Testis (tissue), 3 donors: ENCODE results near the gene LRRC15. TPM values are rescaled to one million over a fixed set of nuclear protein-coding genes. Genes with fewer than 3 reads are reported as not detected.

ENCODE experiments used
- DNase-seq: peaks from one replicate; pipeline ENCODE4 v3.0.0-alpha.2; 2019
- H3K27ac ChIP-seq, 2 donors: fragments of 200-600 bp; sonication (generic); one replicate each; pipeline ENCODE4 v1.5.1; 2019
- H3K27me3 ChIP-seq: fragments of 200-600 bp; sonication (generic); one replicate; pipeline ENCODE4 v1.5.1; 2019
- H3K36me3 ChIP-seq: fragments of 200-600 bp; sonication (generic); one replicate; pipeline ENCODE4 v1.5.1; 2017; ENCODE audit warnings: low read depth; ENCODE audit errors: missing control alignments
- H3K4me1 ChIP-seq: fragments of 200-600 bp; sonication (generic); one replicate; pipeline ENCODE4 v1.5.1; 2019
- H3K4me3 ChIP-seq, 2 donors: fragments of 200-600 bp; sonication (generic); one replicate each; pipeline ENCODE4 v1.5.1; 2017 to 2019
- H3K9me3 ChIP-seq: fragments of 200-600 bp; sonication (generic); one replicate; pipeline ENCODE4 v1.5.1; 2017
- POLR2A ChIP-seq: fragments of 450-650 bp; IDR thresholded peaks from one replicate; pipeline ENCODE4 v1.6.1; 2017; ENCODE audit warnings: antibody characterized with exemption, mild to moderate bottlenecking, moderate library complexity
- WGBS, 2 donors: methylation state at CpG; one replicate each; pipeline ENCODE4 v1.1.5; 2018; 5-methylcytosine and 5-hydroxymethylcytosine counted together
- intact Hi-C: fragments of 100-400 bp; cut with DNase I; formaldehyde crosslinking; loops from one replicate; pipeline ENCODE4 v1.15.1; 2023; ENCODE audit warnings: low total_unique reads
- polyA plus RNA-seq: library from polyadenylated mRNA; stranded (reverse); fragments of 350-450 nt; fragmentation: Illumina TruSeq; extraction: RNeasy Lipid Tissue Mini Kit (QIAGEN cat#74804); gene quantifications from one replicate; pipeline ENCODE4 v1.2.3, GENCODE V29; 2014; ENCODE audit warnings: low read depth, low replicate concordance; ENCODE audit not compliant: insufficient read depth
- total RNA-seq, 2 donors: library from RNA; depleted of rRNA; stranded (reverse); fragments of >200 nt; gene quantifications; one replicate each; pipeline ENCODE4 v1.2.3, GENCODE V29; 2016
- TF ChIP-seq, protein P1 (sequence below), 3 experiments: fragments of 450-650 bp in 2 of 3; fragments of 200-600 bp in 1 of 3; sonication (generic) in 1 of 3; IDR thresholded peaks; one replicate each; pipeline ENCODE4 v1.5.1; 2016 to 2019; ENCODE audit warnings: antibody characterized with exemption in 3 of 3, mild to moderate bottlenecking in 2 of 3, moderate library complexity in 1 of 3

The LRRC15 gene
- total and polyA plus RNA-seq, 3 donors from 2014 or later, result 0.06 to 0.75 TPM; not detected in 1

DNA sequence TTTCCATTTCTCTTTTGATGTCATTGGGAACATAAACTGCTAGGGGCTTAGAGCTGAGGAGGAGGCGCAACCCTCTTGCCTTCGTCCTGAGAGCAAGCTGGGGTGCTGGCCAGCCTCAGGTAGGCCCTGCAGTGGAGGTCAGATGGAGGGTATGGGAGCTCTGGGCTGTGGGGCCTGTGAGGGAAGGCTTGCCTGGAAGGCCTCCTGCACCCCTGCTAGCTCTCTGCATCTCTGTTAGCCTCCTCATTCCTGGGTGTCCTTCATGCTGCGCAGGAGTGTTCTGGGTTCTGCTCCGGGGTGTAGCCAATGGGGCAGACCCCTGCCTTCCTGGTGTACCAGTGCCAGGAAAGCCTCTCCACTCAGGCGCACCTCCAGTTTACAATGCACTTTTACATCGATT, 17.7 kb upstream of the LRRC15 start:
- Histone ChIP-seq H3K4me3 (no peak overlapping the region), H3K4me1 (no peaks in the 10 kb centered on the region), H3K36me3 (no peaks in the 10 kb centered on the region), H3K9me3 (no peaks in the 10 kb centered on the region), H3K27me3 (no peaks in the 10 kb centered on the region), H3K27ac (no peak overlapping the region)
- TF ChIP-seq POLR2A, result no peak
- TF ChIP-seq, protein P1, sequence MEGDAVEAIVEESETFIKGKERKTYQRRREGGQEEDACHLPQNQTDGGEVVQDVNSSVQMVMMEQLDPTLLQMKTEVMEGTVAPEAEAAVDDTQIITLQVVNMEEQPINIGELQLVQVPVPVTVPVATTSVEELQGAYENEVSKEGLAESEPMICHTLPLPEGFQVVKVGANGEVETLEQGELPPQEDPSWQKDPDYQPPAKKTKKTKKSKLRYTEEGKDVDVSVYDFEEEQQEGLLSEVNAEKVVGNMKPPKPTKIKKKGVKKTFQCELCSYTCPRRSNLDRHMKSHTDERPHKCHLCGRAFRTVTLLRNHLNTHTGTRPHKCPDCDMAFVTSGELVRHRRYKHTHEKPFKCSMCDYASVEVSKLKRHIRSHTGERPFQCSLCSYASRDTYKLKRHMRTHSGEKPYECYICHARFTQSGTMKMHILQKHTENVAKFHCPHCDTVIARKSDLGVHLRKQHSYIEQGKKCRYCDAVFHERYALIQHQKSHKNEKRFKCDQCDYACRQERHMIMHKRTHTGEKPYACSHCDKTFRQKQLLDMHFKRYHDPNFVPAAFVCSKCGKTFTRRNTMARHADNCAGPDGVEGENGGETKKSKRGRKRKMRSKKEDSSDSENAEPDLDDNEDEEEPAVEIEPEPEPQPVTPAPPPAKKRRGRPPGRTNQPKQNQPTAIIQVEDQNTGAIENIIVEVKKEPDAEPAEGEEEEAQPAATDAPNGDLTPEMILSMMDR (IDR thresholded peaks at IDR 0.05), result no peak
- WGBS, 2 donors, result 92 to 94% methylated on average over 5 to 6 of the region's 6 CpGs
- no peak for DNase-seq
- intact Hi-C loops, result no loop called here

GRCh38 chr3:194386648-194387047, 17.1 kb upstream of the LRRC15 start:
- Histone ChIP-seq H3K36me3 (no peaks in the 10 kb centered on the region), H3K4me3 (no peak overlapping the region), H3K9me3 (no peaks in the 10 kb centered on the region), H3K4me1 (no peaks in the 10 kb centered on the region), H3K27me3 (no peaks in the 10 kb centered on the region), H3K27ac (no peak overlapping the region)
- no peak for DNase-seq
- WGBS, 2 donors, result 83 to 86% methylated on average over 7 of the region's 7 CpGs
- intact Hi-C loops, result no loop called here
- TF ChIP-seq POLR2A, result no peak
- TF ChIP-seq, protein P1 (IDR thresholded peaks at IDR 0.05), result no peak

- H3K27me3 ChIP-seq, result no peaks in the 10 kb centered on the region
- TF ChIP-seq, protein P1 (IDR thresholded peaks at IDR 0.05), result no peak
- no peak for TF ChIP-seq POLR2A
Observed at GRCh38 chr3:194386066-194386465, 16.5 kb upstream of the LRRC15 start.

GRCh38 chr3:194384569-194385001, 15.0 kb upstream of the LRRC15 start:
- no peak for DNase-seq
- WGBS, 2 donors, result 85 to 86% methylated on average over 9 to 12 of the region's 12 CpGs

More at GRCh38 chr3:194386066-194386465, 16.5 kb upstream of the LRRC15 start:
- H3K9me3 ChIP-seq, result no peaks in the 10 kb centered on the region
- no peaks in the 10 kb centered on the region for H3K4me1 ChIP-seq
- 84% methylated on average over 15 of the region's 15 CpGs for WGBS, 2 donors
- no peaks in the 10 kb centered on the region for H3K36me3 ChIP-seq
- H3K4me3 ChIP-seq, result no peak overlapping the region
- no peak for DNase-seq
- H3K27ac ChIP-seq, result no peak overlapping the region
- intact Hi-C loops, result no loop called here

GRCh38 chr3:194384156-194384555, 14.6 kb upstream of the LRRC15 start:
- Histone ChIP-seq H3K27ac (no peak overlapping the region), H3K4me1 (no peaks in the 10 kb centered on the region), H3K4me3 (no peak overlapping the region), H3K9me3 (no peaks in the 10 kb centered on the region), H3K36me3 (no peaks in the 10 kb centered on the region), H3K27me3 (no peaks in the 10 kb centered on the region)
- TF ChIP-seq POLR2A, result no peak
- TF ChIP-seq, protein P1 (IDR thresholded peaks at IDR 0.05), result no peak
- intact Hi-C loops, result no loop called here
- no peak for DNase-seq
- WGBS, 2 donors, result 79 to 80% methylated on average over 6 of the region's 6 CpGs

More at GRCh38 chr3:194384569-194385001, 15.0 kb upstream of the LRRC15 start:
- Histone ChIP-seq H3K4me1 (no peaks in the 10 kb centered on the region), H3K36me3 (no peaks in the 10 kb centered on the region), H3K9me3 (no peaks in the 10 kb centered on the region), H3K27me3 (no peaks in the 10 kb centered on the region), H3K4me3 (no peak overlapping the region), H3K27ac (no peak overlapping the region)
- TF ChIP-seq, protein P1 (IDR thresholded peaks at IDR 0.05), result no peak
- intact Hi-C loops, result no loop called here
